Endothelial cell (in vitro differentiated cells): ENCODE measurements around the gene SETD7. TPM values are rescaled to one million over a fixed set of nuclear protein-coding genes. Genes with fewer than 3 reads are reported as not detected.

Experiments
- DNase-seq: peaks from one replicate; pipeline ENCODE4 v3.0.0; 2021; ENCODE audit warnings: low spot score
- H3K27ac Mint-ChIP-seq: one replicate; pipeline ENCODE4 v1.8.0; 2021; ENCODE audit warnings: mixed read lengths, inconsistent platforms; ENCODE audit not compliant: unreplicated experiment
- H3K27me3 Mint-ChIP-seq: one replicate; pipeline ENCODE4 v1.8.0; 2021; ENCODE audit warnings: mild to moderate bottlenecking, moderate library complexity, mixed read lengths, inconsistent platforms; ENCODE audit not compliant: unreplicated experiment
- H3K36me3 Mint-ChIP-seq: one replicate; pipeline ENCODE4 v1.8.0; 2021; ENCODE audit warnings: mild to moderate bottlenecking, low read depth, mixed read lengths, inconsistent platforms; ENCODE audit not compliant: unreplicated experiment
- H3K4me1 Mint-ChIP-seq: one replicate; pipeline ENCODE4 v1.8.0; 2021; ENCODE audit warnings: mild to moderate bottlenecking, mixed read lengths, inconsistent platforms; ENCODE audit not compliant: unreplicated experiment
- H3K4me3 Mint-ChIP-seq: one replicate; pipeline ENCODE4 v1.8.0; 2021; ENCODE audit warnings: mild to moderate bottlenecking, mixed read lengths, inconsistent platforms; ENCODE audit not compliant: unreplicated experiment
- H3K9me3 Mint-ChIP-seq: one replicate; pipeline ENCODE4 v1.8.0; 2021; ENCODE audit warnings: mixed read lengths, inconsistent platforms; ENCODE audit not compliant: unreplicated experiment
- CTCF ChIP-seq: fragments of 200-600 bp; sonication (generic); IDR thresholded peaks from one replicate; pipeline ENCODE4 v1.5.0; 2021; ENCODE audit warnings: antibody characterized with exemption; ENCODE audit not compliant: unreplicated experiment
- total RNA-seq: library from RNA; stranded (reverse); fragmentation: NEBNext Ultra II Directional; extraction: Animal tissue kit (Norgen Biotek cat#: 25700); gene quantifications from one replicate; pipeline ENCODE4 v1.2.1, GENCODE V29; 2021; ENCODE audit not compliant: unreplicated experiment

Gene SETD7
- total RNA-seq, 1 donor from 2014 or later = 8.4 TPM

- peak overlapping the region; percentile 94 for H3K4me3 Mint-ChIP-seq
- no peak for TF ChIP-seq CTCF
- H3K36me3 Mint-ChIP-seq = peaks cover 5% of the 10 kb centered on the region
- H3K9me3 Mint-ChIP-seq = peaks cover 4% of the 10 kb centered on the region
- H3K27me3 Mint-ChIP-seq = peaks cover 17% of the 10 kb centered on the region
- no peak for DNase-seq
- H3K27ac Mint-ChIP-seq = no peak overlapping the region
- H3K4me1 Mint-ChIP-seq = peaks cover 21% of the 10 kb centered on the region
Observed at GRCh38 chr4:139553751-139554641, 2.0 kb downstream of the SETD7 start.

DNA sequence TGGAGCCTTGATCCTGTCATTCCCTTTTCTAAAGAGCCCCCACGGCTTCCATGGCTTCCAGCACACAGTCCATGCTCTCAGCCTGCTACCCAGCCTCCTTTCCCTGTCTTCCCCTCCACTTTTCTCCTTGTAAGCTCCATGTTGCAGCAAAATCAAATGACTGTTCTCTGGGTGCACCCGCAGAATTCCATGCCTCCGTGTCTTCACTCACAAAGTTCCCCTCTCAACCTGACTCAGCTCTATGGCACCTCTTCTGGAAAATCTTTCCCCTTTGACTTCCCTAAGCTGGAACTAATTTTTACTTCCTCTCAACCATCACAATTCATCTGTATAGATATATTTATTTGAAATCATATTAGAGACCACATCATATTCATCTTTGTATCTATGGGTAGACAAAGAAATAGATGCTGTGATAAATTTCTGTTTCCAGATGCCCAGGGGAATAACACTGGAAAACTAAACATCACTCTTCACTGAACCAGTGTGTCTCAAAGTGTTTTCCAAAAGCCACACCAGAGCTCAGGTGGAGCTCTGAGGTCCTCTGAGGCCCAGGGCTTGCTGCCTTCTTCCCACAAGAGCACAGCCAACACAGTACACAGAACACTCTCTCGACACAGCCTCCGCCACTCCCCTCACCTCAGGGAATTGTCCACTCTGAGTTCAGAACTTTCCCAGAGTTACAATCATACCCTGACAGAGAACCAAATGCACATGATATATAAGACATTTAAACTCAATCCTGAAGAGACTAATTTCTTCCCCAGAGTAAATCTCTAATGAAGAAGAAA is 3.3 kb downstream of the SETD7 start:
- Mint-ChIP-seq H3K27ac (peak overlapping the region; percentile 25), H3K27me3 (peaks cover 17% of the 10 kb centered on the region), H3K4me3 (no peak overlapping the region)

DNA sequence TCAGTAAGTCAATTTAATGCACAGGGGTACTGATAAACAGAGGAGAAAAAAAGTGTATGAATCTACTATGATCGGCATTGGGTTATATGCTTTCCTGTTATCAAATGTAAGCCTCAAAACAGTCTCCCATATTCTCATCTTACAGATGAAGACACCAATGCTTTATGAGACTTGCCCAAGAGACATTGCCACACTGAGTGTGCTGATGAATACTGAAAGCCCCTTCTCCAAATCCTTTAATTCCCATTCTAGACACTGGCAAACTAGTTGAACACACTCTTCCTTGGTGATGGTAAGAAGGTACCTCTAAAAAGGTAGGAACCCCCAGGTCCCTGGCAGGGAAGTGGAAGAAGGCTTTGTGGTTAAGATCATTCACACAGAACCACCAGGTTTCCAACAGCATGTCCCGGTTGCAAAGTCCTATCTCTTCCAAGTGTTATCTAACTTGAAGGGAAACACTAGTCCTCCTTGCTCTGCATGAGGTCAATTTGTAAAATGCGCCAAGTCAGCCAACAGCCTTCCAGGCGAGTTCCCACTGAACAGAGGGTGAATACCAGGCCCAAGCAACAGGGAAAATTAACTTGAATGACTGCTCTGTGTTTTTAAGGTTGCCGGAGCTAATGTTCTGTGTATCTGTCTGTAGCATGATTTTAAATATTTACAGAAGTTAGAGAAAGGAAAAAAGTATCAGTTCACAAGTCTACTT is 5.1 kb downstream of the SETD7 start:
- TF ChIP-seq CTCF = no peak
- H3K36me3 Mint-ChIP-seq = peaks cover 5% of the 10 kb centered on the region
- peaks cover 21% of the 10 kb centered on the region for H3K4me1 Mint-ChIP-seq
- H3K4me3 Mint-ChIP-seq = no peak overlapping the region
- H3K9me3 Mint-ChIP-seq = peaks cover 4% of the 10 kb centered on the region
- H3K27ac Mint-ChIP-seq = peak overlapping the region; percentile 53
- peaks cover 7% of the 10 kb centered on the region for H3K27me3 Mint-ChIP-seq
- DNase-seq = no peak

More for the DNA sequence above, 3.3 kb downstream of the SETD7 start:
- no peak for DNase-seq
- TF ChIP-seq CTCF = no peak
- Mint-ChIP-seq H3K4me1 (peaks cover 21% of the 10 kb centered on the region), H3K9me3 (peaks cover 4% of the 10 kb centered on the region), H3K36me3 (peaks cover 5% of the 10 kb centered on the region)

GRCh38 chr4:139547979-139548378 is 8.0 kb downstream of the SETD7 start:
- no peak overlapping the region for H3K27ac Mint-ChIP-seq

More at GRCh38 chr4:139547979-139548378, 8.0 kb downstream of the SETD7 start:
- no peak for TF ChIP-seq CTCF
- no peaks in the 10 kb centered on the region for H3K9me3 Mint-ChIP-seq
- no peak overlapping the region for H3K4me3 Mint-ChIP-seq
- H3K27me3 Mint-ChIP-seq = no peaks in the 10 kb centered on the region
- H3K36me3 Mint-ChIP-seq = peaks cover 5% of the 10 kb centered on the region
- peaks cover 15% of the 10 kb centered on the region for H3K4me1 Mint-ChIP-seq
- no peak for DNase-seq
